LNCAP (cell line): ENCODE measurements around the gene NDST3.

Experiments
- TF ChIP-seq, protein P1 (sequence below): fragments of 450-650 bp; IDR thresholded peaks from 2 replicates; pipeline ENCODE4 v1.5.1; 2017; ENCODE audit warnings: mild to moderate bottlenecking

The NDST3 gene

DNA sequence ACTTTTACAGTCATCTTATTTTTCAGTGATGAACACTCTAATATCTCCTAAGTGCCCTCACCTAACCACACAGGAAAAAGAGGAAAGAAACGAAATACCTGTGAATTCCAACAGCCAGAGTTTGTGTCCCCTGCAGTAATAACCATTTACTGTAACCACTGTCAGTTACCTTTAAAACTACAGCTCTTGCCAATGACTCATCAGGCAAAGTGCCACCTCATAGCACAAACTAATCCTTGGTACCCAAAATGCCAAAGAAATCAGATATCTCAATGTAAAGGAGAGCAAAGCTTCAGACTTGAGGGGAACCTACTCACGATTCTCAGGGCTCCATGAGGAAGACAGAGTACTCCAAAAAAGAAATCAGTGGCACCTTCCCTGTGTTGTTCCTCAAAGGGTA lies 146.5 kb downstream of the NDST3 start:
- TF ChIP-seq, protein P1, sequence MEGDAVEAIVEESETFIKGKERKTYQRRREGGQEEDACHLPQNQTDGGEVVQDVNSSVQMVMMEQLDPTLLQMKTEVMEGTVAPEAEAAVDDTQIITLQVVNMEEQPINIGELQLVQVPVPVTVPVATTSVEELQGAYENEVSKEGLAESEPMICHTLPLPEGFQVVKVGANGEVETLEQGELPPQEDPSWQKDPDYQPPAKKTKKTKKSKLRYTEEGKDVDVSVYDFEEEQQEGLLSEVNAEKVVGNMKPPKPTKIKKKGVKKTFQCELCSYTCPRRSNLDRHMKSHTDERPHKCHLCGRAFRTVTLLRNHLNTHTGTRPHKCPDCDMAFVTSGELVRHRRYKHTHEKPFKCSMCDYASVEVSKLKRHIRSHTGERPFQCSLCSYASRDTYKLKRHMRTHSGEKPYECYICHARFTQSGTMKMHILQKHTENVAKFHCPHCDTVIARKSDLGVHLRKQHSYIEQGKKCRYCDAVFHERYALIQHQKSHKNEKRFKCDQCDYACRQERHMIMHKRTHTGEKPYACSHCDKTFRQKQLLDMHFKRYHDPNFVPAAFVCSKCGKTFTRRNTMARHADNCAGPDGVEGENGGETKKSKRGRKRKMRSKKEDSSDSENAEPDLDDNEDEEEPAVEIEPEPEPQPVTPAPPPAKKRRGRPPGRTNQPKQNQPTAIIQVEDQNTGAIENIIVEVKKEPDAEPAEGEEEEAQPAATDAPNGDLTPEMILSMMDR = no peak

DNA sequence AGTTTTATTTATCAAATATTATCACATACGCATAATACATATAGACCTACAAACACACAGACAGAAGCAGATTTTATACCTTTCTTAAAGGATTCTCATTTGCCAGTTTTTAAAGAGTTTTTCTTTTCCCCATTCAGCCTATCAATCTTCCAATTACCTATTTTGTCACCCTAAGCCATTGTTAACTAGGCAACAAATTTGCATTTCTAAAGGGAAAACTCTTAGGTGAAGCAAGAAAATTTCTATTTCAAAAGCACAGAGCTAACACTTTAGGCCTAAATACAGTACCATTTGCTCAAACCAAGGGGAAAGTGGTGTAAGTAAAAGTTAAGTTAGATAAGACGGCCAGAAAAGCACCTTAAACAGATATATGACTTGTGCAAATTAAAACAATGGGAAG lies 156.6 kb downstream of the NDST3 start:
- TF ChIP-seq, protein P1 = no peak

DNA sequence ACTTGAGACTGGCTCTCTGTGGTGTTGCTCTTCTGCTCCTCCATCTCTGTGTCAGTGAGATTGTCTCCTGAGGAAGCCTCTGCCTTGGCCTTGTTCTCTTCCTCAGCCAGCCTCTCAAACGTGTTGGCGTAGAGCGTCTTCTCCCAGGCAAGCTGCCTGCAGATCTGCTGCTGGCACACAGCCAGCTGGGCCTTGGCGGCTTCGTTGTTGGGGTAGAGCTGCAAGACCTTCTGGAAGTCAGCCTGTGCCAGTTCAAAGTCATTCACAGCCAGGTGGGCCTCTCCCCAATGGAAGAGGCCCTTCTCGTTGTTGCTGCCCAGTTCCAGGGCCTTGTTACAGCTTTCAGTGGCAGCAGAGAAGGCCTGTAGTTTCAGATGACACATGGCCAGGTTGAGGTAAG lies 159.1 kb downstream of the NDST3 start:
- TF ChIP-seq, protein P1 = no peak

DNA sequence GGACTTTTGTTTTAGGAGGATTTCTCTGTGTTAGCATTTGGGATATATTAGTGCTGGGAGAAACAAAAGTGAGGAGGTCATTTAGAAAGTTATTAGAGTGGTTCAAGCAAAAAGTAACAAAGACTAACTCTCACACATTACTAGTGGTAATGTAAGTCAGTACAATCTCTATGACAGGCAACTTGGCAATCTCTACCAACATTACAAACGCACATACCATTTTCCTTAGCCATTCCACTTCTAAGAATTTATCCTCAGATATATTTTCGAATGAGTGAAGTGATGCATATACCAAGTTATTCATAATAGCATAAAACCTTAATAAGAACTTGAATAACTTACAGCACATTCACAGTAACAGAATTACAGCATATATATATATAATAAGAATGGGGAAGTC lies 172.3 kb downstream of the NDST3 start:
- TF ChIP-seq, protein P1 = no peak

DNA sequence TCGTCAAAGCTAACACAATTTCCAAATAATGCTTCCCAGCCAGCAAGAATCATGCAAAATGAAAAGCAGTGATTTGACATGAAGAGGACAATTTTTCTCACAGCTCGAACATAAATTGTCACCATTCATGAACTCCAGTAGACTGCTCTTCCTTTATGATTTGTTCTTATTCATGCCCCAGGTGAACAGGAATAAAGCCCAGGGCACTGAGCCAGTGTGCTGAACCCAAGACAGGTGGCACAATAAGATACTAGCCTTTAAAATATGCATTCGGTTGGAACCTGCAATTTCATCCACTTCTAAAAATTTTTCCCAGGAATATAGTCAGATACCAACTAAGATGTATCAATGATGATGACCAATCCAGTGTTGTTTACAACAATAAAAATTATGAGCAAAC lies 178.8 kb downstream of the NDST3 start:
- TF ChIP-seq, protein P1 = no peak

DNA sequence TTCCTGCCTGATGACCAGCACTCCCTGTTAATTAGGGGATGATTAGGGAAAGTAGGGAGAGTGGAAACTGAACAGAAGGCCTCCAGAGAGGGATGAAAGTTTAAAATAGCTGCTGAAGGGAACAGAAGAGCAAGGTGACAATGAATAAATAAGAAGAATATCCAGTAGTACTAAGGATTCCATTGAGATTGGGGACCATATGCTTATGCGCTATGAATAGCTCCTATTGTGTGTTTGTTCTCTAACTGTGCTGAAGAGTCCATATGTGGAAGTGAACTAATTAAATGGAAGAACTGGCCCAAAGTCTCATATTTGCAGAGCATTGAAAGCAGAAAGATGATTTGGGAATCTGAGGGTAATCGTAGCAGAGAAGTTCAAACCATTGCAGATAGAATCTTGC lies 181.5 kb downstream of the NDST3 start:
- TF ChIP-seq, protein P1 = no peak

DNA sequence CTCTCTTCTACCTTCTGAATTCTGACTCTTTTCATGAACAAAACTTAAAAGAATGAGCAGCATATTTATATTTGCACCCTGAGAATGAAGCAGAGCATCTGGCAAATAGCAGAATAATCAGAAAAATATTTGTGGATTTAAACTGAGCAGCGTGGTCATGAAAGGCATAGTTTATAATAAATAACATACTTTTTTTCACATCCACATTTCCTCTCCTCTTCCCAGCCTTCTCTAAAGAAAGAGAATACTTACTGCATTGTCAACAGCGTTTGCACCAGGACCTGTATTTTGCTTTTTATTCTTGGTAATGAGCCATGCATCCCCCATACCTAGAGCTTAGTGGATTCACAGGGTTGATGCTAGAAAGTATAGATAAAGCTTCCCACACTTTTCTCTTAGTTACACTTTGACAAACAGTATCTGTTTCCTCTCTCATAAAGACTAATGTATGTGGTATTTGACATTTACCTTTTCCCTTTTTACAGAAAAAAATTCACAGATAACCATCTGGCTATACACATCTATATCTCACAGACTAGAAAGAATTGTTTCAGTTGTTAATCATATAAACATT lies 187.0 kb downstream of the NDST3 start:
- TF ChIP-seq, protein P1 = no peak

DNA sequence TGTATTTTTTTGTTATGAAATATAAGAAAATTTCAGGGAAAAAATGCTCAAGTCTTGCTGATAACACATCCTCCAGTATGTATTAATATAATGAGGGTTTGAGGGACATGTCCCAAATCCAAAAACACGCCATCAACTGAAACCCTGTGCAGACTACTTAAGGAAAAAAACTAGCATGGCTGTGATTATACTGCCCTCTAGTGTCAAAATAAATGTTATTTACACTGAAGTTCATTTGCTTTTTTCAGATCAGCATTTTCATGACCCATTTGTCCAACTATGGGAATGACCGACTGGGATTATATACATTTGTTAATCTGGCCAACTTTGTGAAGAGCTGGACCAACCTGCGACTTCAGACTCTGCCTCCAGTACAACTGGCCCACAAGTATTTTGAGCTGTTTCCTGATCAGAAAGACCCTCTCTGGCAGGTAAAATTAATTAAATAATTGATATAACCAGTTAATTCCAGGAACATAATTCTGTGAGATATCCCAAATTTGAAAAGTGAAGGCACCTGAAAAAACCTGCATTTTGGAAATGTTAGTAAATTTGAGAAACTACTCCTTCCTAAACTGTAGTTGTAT lies 190.1 kb downstream of the NDST3 start:
- TF ChIP-seq, protein P1 = peak; percentile 52
